Epidermal melanocyte (primary cell): ENCODE results near the gene LBH.

Source experiments
- DNase-seq: peaks from one replicate; pipeline ENCODE4 v3.0.0; 2011; ENCODE audit warnings: low spot score; ENCODE audit not compliant: insufficient read length

LBH gene

GRCh38 chr2:30231212-30231995, at the start of gene LBH:
LBH (plus strand) TSS chr2:30231534; CDS start chr2:30231739, 205 bp downstream.
- DNase-seq: peak; percentile 88

GRCh38 chr2:30184035-30184434, 47.3 kb upstream of the LBH start:
- DNase-seq: no peak

GRCh38 chr2:30185178-30185577, 46.2 kb upstream of the LBH start:
- no peak for DNase-seq

- DNase-seq: no peak
Measured at GRCh38 chr2:30188292-30188691, 43.0 kb upstream of the LBH start.

GRCh38 chr2:30190637-30191036, 40.7 kb upstream of the LBH start:
- no peak for DNase-seq

- DNase-seq: no peak
Measured at GRCh38 chr2:30191107-30191506, 40.2 kb upstream of the LBH start.

- DNase-seq: no peak
Measured at GRCh38 chr2:30191819-30192271, 39.5 kb upstream of the LBH start.

GRCh38 chr2:30192314-30192713, 39.0 kb upstream of the LBH start:
- DNase-seq: no peak

GRCh38 chr2:30193104-30193681, 38.1 kb upstream of the LBH start:
- no peak for DNase-seq

- no peak for DNase-seq
Measured at GRCh38 chr2:30194421-30194820, 36.9 kb upstream of the LBH start.

- DNase-seq: no peak
Measured at GRCh38 chr2:30195016-30195415, 36.3 kb upstream of the LBH start.

GRCh38 chr2:30197570-30198192, 33.7 kb upstream of the LBH start:
- DNase-seq: no peak

GRCh38 chr2:30201990-30202389, 29.3 kb upstream of the LBH start:
- no peak for DNase-seq

GRCh38 chr2:30203156-30203555, 28.2 kb upstream of the LBH start:
- no peak for DNase-seq

- DNase-seq: no peak
Measured at GRCh38 chr2:30204281-30204680, 27.1 kb upstream of the LBH start.

- DNase-seq: no peak
Measured at GRCh38 chr2:30205456-30205855, 25.9 kb upstream of the LBH start.

- DNase-seq: no peak
Measured at GRCh38 chr2:30206461-30207430, 24.6 kb upstream of the LBH start.

- peak; percentile 49 for DNase-seq
Measured at GRCh38 chr2:30208453-30208852, 22.9 kb upstream of the LBH start.

GRCh38 chr2:30209227-30209626, 22.1 kb upstream of the LBH start:
- DNase-seq: no peak

GRCh38 chr2:30213326-30213725, 18.0 kb upstream of the LBH start:
- no peak for DNase-seq

GRCh38 chr2:30213907-30214463, 17.3 kb upstream of the LBH start:
- no peak for DNase-seq
